Activated B cell treated with CpG ODN at 0.5 μM for 24 hours (primary cell): Measurements from ENCODE around the gene GPR42. TPM values are rescaled to one million over a fixed set of nuclear protein-coding genes. Genes with fewer than 3 reads are reported as not detected.

Source experiments
- ATAC-seq: fragments of 200-7000 bp; cut with Tn5 transposase; one replicate; pipeline ENCODE4 v1.10.0; 2021; ENCODE audit warnings: low read depth, mild to moderate bottlenecking, moderate library complexity
- CTCF ChIA-PET: fragments of 350-600 bp; sonication (Branson Sonifier 250); formaldehyde crosslinking; loops from one replicate; lab custom pipeline; 2021; ENCODE audit warnings: antibody characterized with exemption; lab: Charles Lee
- POLR2A ChIA-PET: fragments of 350-600 bp; sonication (Branson Sonifier 250); formaldehyde crosslinking; loops from one replicate; lab custom pipeline; 2021; ENCODE audit warnings: antibody characterized with exemption; lab: Charles Lee
- DNase-seq: peaks from one replicate; pipeline ENCODE4 v3.0.0; 2022
- H3K27ac Mint-ChIP-seq: one replicate; pipeline ENCODE4 v1.8.0; 2020; ENCODE audit warnings: mixed read lengths
- H3K27me3 Mint-ChIP-seq: one replicate; pipeline ENCODE4 v1.8.0; 2021; ENCODE audit warnings: mixed read lengths
- H3K36me3 Mint-ChIP-seq: one replicate; pipeline ENCODE4 v1.8.0; 2021; ENCODE audit warnings: low read depth, mixed read lengths
- H3K4me1 Mint-ChIP-seq: one replicate; pipeline ENCODE4 v1.8.0; 2021; ENCODE audit warnings: mixed read lengths
- H3K4me3 Mint-ChIP-seq: one replicate; pipeline ENCODE4 v1.8.0; 2020; ENCODE audit warnings: mild to moderate bottlenecking, mixed read lengths
- H3K9me3 Mint-ChIP-seq: one replicate; pipeline ENCODE4 v1.8.0; 2020; ENCODE audit warnings: mixed read lengths
- intact Hi-C: fragments of 100-400 bp; cut with micrococcal nuclease; formaldehyde crosslinking; loops from one replicate; pipeline ENCODE4 v1.15.1; 2024
- total RNA-seq: library from RNA; stranded (reverse); gene quantifications from 2 replicates; pipeline ENCODE4 v1.2.3, GENCODE V29; 2022
- TF ChIP-seq, protein P1 (sequence below): fragments of 200-600 bp; IDR thresholded peaks from one replicate; pipeline ENCODE4 v1.8.0; 2022; ENCODE audit warnings: antibody characterized with exemption, mild to moderate bottlenecking

GPR42 gene
- total RNA-seq, 1 donor from 2014 or later = not detected

DNA sequence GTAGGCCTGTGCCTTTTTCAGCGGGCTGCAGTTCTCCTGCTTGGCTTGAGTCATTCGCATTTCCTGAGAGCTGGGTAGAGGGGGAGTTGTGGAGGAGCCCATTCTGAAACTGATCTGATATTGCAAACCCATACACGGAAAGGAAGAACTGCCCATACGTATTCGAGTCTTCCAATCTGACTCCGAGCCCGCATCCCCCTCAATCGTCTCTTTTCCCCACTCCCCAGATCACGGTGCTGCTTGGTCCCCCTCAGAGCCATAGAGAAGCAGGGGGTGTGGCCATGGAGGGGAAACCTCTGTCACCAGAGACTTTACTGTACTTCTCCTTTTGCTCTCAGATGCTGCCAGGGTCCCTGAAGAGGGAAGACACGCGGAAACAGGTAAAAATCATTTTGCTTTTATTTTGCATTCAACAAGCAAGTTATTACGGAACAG is 42.0 kb upstream of the GPR42 start, which contains the start of gene CD22:
CD22 (plus strand) TSS at position 337 of the 435 bp plus-strand sequence. CDS start 2,854 bp downstream, outside the sequence.
- POLR2A ChIA-PET = interaction anchor here (1.1 to 17.7 kb wide), 11 partner anchors 9 to 133 kb away, joined by 4 to 645 read pairs (median 7); partner anchors contain the start of genes FFAR1 and USF2

DNA sequence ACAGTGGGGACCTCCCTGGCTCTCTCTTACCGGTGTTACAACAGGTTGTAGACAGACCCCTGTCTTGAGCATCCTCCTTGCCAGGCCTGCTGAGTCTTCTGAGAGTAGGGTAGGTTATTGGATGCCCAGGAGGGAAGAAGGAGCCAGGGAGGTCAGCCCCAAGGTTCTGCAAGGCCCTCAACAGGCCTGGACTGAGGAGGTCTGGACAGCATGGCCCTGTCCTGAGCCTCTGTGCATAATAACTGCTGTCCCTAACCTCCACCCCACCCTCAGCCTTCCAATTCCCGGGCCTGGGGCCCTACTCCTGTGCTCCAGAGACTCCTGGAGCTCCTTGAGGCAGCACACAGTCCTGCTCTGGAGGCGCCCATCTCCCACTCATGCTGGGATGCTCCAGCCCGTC is 41.5 kb upstream of the GPR42 start:
- Mint-ChIP-seq H3K4me3 (peak overlapping the region; percentile 90), H3K4me1 (peaks cover 85% of the 10 kb centered on the region), H3K36me3 (peaks cover 49% of the 10 kb centered on the region), H3K27ac (peak overlapping the region; percentile 94), H3K27me3 (no peaks in the 10 kb centered on the region), H3K9me3 (no peaks in the 10 kb centered on the region)
- peak; percentile 9 for ATAC-seq
- TF ChIP-seq, protein P1, sequence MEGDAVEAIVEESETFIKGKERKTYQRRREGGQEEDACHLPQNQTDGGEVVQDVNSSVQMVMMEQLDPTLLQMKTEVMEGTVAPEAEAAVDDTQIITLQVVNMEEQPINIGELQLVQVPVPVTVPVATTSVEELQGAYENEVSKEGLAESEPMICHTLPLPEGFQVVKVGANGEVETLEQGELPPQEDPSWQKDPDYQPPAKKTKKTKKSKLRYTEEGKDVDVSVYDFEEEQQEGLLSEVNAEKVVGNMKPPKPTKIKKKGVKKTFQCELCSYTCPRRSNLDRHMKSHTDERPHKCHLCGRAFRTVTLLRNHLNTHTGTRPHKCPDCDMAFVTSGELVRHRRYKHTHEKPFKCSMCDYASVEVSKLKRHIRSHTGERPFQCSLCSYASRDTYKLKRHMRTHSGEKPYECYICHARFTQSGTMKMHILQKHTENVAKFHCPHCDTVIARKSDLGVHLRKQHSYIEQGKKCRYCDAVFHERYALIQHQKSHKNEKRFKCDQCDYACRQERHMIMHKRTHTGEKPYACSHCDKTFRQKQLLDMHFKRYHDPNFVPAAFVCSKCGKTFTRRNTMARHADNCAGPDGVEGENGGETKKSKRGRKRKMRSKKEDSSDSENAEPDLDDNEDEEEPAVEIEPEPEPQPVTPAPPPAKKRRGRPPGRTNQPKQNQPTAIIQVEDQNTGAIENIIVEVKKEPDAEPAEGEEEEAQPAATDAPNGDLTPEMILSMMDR = no peak
- intact Hi-C loops = loop anchor here (2.0 to 10.0 kb wide), 3 partner anchors 49 to 385 kb away; partner anchors contain the start of genes FXYD7 and KMT2B
- ChIA-PET CTCF (interaction anchor here (1.4 to 2.3 kb wide), 2 partner anchors 18 to 139 kb away, joined by 3 to 6 read pairs; partner anchors contain the start of gene FFAR1), POLR2A (interaction anchor here (1.1 to 17.7 kb wide), 11 partner anchors 8 to 133 kb away, joined by 4 to 645 read pairs (median 7); partner anchors contain the start of genes FFAR1 and USF2)
- DNase-seq = no peak

More for the DNA sequence above, 42.0 kb upstream of the GPR42 start, which contains the start of gene CD22:
- Mint-ChIP-seq H3K9me3 (no peaks in the 10 kb centered on the region), H3K27ac (peak within 1 kb of the TSS; percentile 94), H3K4me3 (peak within 1 kb of the TSS; percentile 90), H3K36me3 (peaks cover 45% of the 10 kb centered on the region), H3K4me1 (peaks cover 84% of the 10 kb centered on the region), H3K27me3 (no peaks in the 10 kb centered on the region)
- CTCF ChIA-PET = interaction anchor here (1.4 to 2.3 kb wide), 2 partner anchors 19 to 139 kb away, joined by 3 to 6 read pairs; partner anchors contain the start of gene FFAR1
- peak; percentile 65 for ATAC-seq
- intact Hi-C loops = loop anchor here (2.0 to 10.0 kb wide), 3 partner anchors 48 to 386 kb away; partner anchors contain the start of genes FXYD7 and KMT2B
- TF ChIP-seq, protein P1 = no peak
- DNase-seq = peak; percentile 68

- DNase-seq = peak; percentile 76
- intact Hi-C loops = loop anchor here (1.0 to 10.0 kb wide), 5 partner anchors 10 to 574 kb away; partner anchors contain the start of genes FFAR1, HCST, NFKBID and TYROBP
- TF ChIP-seq, protein P1 = no peak
- Mint-ChIP-seq H3K27ac (peak overlapping the region; percentile 94), H3K9me3 (no peaks in the 10 kb centered on the region), H3K27me3 (no peaks in the 10 kb centered on the region), H3K4me1 (peaks cover 85% of the 10 kb centered on the region), H3K36me3 (peaks cover 61% of the 10 kb centered on the region), H3K4me3 (peak overlapping the region; percentile 90)
- ChIA-PET POLR2A (interaction anchor here (0.5 to 17.7 kb wide), 21 partner anchors 9 to 318 kb away, joined by 3 to 645 read pairs (median 5); partner anchors contain the start of genes COX6B1, FFAR1, HAMP and USF2), CTCF (interaction anchor here (0.9 to 4.5 kb wide), 6 partner anchors 11 to 132 kb away, joined by 3 to 37 read pairs (median 5); partner anchors contain the start of gene FFAR1)
- peak; percentile 81 for ATAC-seq
Measured at GRCh38 chr19:35330475-35330874, 40.4 kb upstream of the GPR42 start.

DNA sequence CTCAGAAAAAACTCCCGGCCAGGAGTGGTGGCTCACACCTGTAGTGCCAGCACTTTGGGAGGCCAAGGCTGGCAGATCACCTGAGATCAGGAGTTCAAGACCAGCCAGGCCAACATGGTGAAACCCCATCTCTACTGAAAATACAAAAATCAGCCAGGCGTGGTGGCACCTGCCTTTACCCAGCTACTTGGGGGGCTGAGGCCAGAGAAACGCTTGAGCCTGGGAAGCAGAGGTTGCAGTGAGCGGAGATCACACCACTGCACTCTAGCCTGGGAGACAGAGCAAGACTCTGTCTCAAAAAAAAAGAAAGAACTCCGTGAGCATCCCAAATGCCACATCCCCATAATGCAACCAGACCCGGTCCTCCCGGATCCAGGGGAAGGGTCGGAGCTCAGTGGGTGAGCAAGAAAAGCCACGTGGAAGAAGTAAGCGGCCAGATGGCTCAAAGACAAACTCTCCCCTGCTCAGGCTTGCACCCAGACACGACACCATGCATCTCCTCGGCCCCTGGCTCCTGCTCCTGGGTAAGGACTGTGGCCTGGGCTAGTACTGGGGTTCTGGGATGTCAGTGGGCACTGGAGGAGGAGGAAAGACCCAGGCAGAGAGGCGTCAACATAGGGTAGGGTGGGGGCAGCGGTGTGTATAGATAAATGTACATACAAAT is 39.2 kb upstream of the GPR42 start:
- Mint-ChIP-seq H3K4me3 (peak overlapping the region; percentile 90), H3K9me3 (no peaks in the 10 kb centered on the region), H3K4me1 (peaks cover 86% of the 10 kb centered on the region), H3K36me3 (peaks cover 73% of the 10 kb centered on the region), H3K27ac (peak overlapping the region; percentile 94), H3K27me3 (no peaks in the 10 kb centered on the region)
- TF ChIP-seq, protein P1 = no peak
- ChIA-PET CTCF (interaction anchor here (1.8 to 4.5 kb wide), 3 partner anchors 12 to 17 kb away, joined by 7 to 37 read pairs (median 10); partner anchors contain the start of gene FFAR1), POLR2A (interaction anchor here (1.1 to 17.7 kb wide), 14 partner anchors 10 to 316 kb away, joined by 3 to 645 read pairs (median 16); partner anchors contain the start of genes COX6B1, FFAR1, HAMP and USF2)
- DNase-seq (no peak), ATAC-seq (no peak)
- intact Hi-C loops = loop anchor here (5.0 to 10.0 kb wide), 2 partner anchors 34 to 573 kb away; partner anchors contain the start of genes HCST, NFKBID and TYROBP
